Measurements from ENCODE around the gene PRPF40B. TPM values are rescaled to one million over a fixed set of nuclear protein-coding genes. Genes with fewer than 3 reads are reported as not detected.

Gene PRPF40B
- polyA plus RNA-seq, 4 donors = 18.8 to 36.0 (median 29.8) TPM

DNA sequence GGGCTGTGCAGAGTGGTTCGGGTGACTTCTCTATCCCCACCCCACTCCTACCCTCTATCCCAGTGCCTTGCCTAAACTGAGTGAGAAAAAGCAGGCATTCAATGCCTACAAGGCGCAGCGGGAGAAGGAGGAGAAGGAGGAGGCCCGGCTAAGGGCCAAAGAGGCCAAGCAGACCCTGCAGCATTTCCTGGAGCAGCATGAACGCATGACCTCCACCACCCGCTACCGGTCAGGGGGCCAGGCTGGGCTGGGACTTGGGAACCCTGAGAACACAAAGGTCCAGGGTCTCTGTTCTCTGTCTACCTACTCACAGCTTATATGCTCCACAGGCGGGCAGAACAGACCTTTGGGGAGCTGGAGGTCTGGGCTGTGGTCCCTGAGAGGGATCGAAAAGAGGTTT, 11.7 kb downstream of the PRPF40B start:
- DNase-seq (ENCODE audit: low read depth in 4 of 4, low spot score in 2 of 4) = no peak

DNA sequence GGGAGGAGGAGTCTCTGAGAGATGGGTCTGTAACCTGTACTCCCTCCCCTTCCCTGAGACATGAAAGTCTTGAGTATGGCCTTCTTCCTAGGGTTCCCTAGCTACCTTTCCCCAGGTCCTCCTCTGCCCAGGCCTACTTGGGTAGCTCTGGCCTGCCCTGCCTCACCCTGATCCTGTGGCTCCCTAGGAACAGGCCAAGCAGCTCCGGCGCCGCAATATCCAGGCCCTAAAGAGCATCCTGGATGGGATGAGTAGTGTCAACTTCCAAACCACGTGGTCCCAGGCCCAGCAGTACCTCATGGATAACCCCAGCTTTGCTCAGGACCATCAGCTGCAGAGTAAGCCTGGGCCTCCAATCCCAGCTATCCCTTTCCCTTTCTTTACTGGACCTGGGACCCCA, 12.3 kb downstream of the PRPF40B start:
- no peak for DNase-seq (ENCODE audit: low read depth in 4 of 4, low spot score in 2 of 4)

DNA sequence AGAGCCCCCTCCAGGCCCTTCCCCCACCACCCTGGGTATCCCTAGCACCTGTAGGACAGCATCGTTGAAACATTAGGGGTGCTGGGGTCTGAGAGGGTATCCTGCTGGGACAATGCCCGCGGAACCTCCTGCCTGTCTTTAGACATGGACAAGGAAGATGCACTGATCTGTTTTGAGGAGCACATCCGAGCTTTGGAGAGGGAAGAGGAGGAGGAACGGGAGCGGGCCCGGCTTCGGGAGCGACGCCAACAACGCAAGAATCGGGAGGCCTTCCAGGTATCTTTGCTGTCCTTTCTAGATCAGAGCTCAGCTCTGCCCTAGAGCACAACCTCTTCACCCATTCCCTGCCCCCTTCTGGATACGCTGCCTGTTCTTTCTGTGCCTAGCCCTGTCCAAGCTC, 13.2 kb downstream of the PRPF40B start:
- no peak for DNase-seq (ENCODE audit: low read depth in 4 of 4, low spot score in 2 of 4)

DNA sequence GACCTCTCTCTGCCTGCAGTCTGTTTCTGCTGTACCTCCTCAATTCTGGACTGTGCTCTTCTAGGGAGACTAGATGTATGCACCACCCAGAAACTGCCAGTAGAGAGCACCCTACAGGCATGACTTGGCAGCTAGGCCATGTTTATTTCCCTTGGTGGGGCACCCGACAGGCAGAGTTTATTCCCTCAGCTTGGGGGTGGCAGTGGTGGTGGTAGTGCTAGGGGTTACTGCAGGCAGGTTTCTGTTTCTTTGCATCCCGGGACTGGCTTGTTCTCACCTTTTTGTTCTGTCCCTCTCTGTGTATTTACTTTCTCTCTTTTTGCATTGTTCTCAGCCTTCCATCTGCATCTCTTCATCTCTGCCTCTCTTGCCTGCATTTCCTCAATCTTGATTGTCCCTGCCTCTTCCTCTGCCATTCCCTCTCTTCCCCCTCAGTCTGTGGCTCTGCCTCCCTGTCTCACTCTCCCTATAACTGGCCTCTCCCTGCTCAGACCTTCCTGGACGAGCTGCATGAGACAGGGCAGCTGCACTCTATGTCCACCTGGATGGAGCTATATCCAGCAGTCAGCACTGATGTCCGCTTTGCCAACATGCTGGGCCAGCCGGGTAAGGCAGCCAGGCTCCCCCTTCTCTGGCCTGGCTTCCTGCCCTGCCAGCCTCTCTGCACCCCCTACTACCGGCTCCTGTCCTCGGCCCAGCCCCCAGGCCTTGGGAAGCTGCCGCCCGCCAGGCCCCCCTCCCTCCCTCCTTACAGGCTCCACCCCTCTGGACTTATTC, 13.8 kb downstream of the PRPF40B start:
- DNase-seq (ENCODE audit: low read depth in 4 of 4, low spot score in 2 of 4) = peak in 2 of 4 donors; percentile 53 to 62

DNA sequence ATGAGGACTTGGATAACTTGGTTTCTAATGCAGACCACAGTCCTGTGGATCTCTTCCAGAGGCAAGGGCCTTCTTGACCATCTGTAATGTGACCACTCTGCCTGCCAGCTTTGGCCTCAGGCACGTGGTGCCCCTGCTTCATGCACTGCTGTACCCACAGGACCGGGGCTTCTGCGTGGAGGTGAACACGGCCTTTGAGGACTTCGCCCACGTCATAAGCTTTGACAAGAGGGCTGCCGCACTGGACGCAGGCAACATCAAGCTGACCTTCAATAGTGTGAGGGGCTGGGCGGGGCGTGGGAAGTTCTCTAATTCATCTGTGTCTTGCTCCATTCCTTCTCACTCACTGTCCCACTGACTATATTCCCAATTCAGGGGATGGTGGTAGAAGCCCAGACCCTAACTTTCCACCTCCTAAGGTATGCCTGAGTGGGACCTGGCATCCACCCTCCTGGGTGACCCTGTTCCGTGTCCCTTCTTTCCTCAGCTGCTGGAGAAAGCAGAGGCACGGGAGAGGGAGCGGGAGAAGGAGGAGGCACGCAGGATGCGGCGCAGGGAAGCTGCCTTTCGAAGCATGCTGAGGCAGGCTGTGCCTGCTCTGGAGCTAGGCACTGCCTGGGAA, 18.5 kb downstream of the PRPF40B start:
- DNase-seq (ENCODE audit: low read depth in 4 of 4, low spot score in 2 of 4) = no peak

DNA sequence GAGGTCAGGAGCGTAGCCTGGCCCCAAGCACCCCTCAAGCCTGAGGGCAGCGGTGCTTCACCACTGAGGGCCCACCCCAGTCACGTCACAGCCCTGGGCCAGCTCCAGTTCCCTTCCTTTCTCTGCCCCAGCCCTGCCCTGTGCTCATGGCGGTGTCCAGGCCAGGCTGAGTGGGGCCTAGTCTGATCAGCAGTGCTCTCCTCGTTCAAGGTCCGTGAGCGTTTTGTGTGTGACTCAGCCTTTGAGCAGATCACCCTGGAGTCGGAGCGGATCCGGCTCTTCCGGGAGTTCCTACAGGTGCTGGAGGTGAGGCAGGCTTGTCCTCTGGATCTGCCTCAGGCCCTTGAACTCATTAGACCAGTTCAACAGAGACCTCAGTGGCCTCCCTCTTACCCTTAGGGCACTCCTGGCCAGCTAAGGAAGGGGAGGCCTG, 19.0 kb downstream of the PRPF40B start:
- no peak for DNase-seq (ENCODE audit: low read depth in 4 of 4, low spot score in 2 of 4)

DNA sequence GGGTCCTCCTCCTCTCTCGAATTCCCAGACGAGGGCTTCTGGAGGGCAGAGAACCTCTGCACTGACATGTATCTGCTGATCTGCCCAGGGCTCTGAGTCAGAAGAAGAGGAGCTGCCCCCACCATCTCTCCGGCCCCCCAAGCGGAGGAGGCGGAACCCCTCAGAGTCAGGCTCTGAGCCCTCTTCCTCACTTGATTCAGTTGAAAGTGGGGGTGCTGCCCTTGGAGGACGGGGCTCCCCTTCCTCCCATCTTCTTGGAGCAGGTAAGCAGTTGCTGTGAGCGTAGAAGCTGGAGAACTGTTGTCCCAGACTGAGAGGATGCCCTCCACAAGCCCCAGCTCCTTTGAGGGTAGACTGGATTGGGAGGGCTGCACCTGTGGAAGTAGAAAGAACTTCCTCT, 19.8 kb downstream of the PRPF40B start:
- DNase-seq (ENCODE audit: low read depth in 4 of 4, low spot score in 2 of 4) = no peak

DNA sequence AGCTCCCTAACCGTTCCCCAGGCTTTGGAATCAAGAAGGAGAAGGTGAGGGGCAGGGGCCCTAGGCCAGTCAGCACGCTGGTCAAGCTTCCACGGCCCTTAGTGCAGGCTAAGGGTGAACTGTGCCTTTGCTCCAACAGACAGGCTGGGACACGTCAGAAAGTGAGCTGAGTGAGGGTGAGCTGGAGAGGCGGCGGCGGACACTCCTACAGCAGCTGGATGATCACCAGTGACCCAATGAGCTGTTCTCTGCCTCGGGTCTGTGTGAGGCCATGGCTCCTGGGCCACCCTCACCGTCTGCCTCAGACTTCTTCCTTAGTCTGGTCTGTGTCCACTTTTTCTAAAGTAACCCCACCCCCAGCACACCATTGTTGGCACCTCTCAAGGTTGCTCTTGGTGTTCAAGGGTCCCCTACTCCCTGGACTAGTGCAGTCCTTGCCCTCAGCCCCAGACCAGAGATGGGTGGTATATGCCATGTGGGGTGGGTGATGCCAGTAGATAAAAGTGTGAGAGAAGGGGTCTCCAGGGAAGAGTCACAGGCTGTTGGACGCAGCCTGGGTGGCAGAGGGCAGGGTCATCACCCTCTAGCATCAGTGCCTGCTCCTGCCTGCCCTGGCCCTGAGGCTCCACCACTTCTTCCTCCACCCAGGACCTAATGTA, 20.7 kb downstream of the PRPF40B start:
- DNase-seq (ENCODE audit: low read depth in 4 of 4, low spot score in 2 of 4) = no peak

DNA sequence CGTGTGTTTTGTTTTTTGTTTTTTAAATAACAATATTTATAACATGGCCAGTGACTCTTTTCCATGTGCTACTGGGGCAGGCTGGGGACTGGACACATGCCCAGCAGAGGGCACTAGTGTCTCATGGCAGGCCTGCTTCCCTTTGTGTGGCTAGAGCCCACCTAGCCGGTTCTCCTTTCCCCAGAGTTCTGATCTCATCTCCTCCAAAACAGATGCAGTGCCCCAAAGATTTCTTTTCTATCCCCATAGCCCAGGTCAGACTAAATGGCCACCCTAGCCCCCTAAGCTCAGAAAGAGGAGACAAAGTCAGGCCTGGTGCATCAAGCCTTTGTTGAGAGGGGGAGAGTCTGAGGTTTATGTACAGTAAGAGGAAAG, 21.2 kb downstream of the PRPF40B start:
- DNase-seq (ENCODE audit: low read depth in 4 of 4, low spot score in 2 of 4) = peak in 2 of 4 donors; percentile 63 to 73

DNA sequence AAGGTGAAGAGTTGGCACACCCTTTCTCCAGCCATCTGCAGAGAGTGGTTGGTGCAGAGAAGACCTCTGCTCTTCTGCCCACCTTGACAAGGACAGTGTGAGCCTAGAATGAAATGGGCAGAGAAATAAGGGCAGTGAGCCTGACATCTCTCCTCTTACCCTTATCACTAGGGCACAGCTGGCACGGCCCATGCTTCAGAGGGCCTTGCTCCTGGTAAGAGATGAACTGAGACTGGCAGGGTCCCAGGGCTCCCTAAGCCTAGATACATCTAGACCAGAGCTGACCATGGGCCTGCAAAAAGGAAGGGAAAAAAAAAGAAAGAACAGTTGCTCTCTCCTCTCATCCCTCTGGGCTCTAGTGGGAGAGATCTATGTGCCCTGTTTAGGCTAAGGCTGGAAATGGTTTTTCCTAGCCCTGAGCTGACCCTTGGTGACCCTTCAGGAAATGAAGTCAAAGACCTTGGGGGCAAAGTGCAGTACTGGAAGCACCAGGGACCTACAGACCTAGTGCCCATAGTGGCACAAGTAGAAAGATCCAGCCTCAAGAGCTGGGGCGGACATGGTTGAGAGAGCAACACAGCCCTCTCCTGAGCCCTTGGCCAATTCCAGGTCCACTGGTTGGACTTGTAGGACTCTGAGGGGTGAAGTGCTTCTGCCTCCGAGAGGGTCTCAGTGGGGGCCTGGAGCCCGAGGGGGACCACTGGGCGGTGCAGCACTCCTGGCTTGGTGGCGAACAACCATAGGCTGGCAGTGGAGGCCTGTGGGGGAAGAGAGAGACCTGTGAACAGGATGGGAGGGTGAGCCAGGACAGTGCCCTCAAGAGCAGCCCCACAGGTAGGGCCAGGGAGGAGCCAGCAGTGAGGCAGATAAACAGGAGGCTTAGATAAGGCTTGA, 22.0 kb downstream of the PRPF40B start:
- DNase-seq (ENCODE audit: low read depth in 4 of 4, low spot score in 2 of 4) = no peak

DNA sequence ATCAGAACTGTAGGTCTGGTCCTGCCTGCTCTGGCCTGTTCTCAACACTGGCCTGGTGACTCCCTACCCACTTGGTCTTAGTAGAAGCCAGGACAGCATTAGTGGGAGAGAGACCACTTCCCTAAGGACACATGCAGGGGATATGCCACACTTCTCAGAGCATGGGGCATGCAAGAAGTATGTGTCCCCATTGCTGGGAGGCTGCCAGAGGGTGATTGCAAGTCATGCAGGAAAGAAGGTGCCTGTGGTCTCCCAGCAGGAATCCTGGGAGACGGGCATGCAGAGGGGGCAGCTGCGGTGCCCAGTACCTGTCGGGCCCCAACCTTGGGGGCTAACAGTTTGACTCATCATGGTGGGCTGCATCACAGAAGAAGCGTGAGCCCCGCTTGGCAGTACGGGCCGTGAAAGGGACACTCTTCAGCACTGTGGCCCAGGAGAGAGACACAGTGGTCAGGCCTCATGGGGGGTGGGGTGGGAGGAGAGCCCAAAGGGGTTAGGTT, 23.0 kb downstream of the PRPF40B start:
- no peak for DNase-seq (ENCODE audit: low read depth in 4 of 4, low spot score in 2 of 4)

DNA sequence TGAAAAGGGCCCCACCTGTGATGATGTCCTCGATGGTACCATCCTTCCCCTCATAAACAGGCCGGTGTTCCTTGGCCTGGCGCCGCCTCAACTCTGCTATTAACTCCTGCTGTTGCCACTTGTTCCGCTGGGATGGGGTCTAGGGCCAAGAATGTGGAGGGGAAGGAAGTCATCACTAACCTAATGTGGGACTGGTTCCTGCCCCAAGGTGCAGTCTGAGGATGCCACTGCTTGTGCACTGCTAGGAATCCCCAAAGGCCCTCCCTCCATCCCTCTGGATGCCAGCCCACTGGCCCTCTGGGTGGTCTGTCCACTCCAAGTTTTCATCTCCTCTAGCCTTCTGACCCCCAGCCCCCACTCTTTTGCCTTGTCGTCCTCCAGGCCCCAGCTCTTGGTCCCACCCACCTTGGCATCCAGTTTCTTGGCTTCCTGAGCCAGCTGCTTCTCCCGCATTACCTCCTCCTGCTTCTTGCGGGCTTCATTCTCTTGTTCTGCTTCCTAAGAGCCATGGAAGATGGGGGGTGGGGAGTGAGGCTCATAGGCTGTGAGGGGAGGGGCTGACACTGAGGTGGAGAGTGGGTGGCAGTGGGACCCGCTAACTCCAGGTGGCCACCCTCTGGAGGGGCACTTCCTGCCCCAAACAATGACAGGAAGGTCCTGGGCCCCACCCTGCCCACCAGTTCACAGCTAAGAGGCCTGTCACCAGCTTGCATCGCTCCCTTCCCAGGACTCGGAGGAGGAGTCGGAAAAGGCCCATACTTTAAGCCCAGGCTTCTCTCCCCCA, 23.7 kb downstream of the PRPF40B start:
- DNase-seq (ENCODE audit: low read depth in 4 of 4, low spot score in 2 of 4) = no peak

DNA sequence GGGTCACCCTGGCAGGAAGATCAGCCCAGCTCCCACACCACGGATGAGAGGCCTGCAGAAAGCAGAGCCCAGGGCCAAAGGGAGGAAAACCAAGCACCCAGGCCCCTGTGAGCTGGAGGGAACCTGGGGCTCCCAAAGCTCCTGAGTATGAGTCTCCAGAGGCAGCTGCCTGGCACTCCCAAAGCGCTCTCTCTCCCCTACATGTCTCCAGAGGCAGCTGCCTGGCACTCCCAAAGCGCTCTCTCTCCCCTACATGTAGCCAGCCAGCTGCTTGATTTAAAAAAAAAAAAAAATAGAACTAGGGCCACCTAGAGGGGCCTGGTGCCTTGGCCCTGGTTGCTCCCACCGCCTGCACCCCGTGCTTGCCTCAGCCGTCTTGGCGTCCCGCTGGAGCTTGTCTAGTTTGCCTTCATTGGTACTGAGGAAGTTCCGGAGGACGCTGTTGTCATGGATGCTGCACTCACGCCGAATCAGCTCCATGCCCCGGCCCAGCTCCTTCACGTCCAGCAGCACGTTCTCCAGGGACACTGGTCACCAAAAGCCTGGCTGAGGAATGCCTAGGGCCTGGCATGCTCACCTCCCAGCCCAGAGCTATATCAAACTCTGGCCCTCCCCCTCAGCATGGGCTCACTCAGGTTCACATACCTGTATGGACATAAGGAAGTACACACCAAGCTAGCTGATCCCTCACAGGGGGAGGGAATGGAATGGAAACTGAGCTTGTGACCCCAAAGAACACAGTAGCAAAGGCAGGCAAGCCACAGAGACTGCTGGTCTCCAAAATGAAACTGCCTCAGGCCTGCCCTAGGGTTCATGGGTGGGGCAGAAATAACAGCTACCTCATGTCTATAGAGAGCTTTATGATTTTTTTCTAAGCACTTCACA, 24.7 kb downstream of the PRPF40B start:
- DNase-seq (ENCODE audit: low read depth in 4 of 4, low spot score in 2 of 4) = no peak

DNA sequence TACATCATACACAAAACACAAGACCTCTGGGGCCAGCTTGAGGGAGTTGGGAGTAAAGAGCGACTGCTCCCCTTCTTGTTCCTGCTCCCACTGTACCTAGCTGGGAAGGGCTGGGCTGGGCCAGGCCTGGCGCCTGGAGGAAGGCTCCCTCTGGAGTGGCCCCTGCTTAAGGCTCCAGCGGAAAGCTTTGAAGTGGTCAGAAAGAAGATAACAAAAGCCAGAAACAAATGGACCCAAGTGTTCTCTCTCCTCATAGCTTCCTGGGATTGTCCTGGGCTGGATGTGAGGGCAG, 25.3 kb downstream of the PRPF40B start:
- no peak for DNase-seq (ENCODE audit: low read depth in 4 of 4, low spot score in 2 of 4)

DNA sequence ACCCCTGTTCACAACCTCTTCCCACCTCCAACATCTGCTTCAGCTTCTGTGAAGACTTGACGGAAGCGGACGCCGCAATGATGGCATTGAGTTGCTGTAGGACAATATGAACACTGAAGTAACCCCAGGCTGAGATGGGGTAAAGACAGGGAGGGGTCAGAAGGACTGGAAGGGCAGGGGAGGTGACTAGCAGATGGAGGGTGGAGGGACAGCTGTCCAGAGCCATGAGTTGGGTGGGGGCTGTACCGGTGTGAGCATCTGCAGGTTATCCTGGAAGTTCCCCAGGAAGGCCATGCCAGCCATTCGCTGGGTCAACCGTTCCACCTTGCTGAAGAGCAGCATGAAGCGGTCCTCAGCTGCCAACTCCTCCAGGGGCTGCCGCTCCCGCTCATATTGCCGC, 26.1 kb downstream of the PRPF40B start:
- no peak for DNase-seq (ENCODE audit: low read depth in 4 of 4, low spot score in 2 of 4)

DNA sequence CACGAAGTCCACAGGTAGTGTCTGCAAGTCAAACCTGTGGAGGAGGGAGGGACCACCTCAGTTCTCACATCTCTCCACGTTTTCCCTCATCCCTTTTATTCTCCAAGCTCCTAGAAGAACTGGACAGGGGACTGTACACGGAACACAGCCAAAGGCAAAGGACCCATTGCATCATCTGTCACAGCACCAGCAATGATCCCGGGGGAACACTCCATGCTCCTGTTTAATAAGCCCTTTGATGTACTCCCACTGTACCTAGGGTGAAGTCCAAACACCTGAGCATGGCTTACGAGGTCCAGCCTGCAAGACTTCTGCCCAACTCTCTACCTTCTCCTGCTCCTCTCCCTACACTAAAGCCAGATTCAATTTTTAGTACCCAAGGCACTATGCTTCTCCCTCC, 26.5 kb downstream of the PRPF40B start:
- DNase-seq (ENCODE audit: low read depth in 4 of 4, low spot score in 2 of 4) = no peak

DNA sequence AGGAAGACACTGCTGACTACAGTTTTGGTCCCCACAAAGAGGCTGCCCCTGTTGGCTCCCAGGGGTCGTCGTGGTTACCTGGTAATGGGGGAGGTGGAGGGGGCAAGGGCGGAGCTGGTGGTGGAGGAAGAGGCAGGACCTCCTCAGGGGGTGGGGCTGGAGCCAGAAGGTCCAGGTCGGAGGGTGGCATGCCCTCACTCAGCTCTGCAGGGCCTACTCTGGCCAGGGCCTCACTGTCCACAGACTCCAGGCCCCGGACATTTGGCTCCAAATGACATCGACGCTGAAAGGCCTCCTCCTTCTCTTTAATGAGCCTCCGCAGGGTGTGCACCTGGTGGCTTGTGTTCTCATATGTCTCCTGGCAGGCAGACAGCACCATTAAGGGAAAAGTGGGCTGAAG, 28.5 kb downstream of the PRPF40B start:
- no peak for DNase-seq (ENCODE audit: low read depth in 4 of 4, low spot score in 2 of 4)

DNA sequence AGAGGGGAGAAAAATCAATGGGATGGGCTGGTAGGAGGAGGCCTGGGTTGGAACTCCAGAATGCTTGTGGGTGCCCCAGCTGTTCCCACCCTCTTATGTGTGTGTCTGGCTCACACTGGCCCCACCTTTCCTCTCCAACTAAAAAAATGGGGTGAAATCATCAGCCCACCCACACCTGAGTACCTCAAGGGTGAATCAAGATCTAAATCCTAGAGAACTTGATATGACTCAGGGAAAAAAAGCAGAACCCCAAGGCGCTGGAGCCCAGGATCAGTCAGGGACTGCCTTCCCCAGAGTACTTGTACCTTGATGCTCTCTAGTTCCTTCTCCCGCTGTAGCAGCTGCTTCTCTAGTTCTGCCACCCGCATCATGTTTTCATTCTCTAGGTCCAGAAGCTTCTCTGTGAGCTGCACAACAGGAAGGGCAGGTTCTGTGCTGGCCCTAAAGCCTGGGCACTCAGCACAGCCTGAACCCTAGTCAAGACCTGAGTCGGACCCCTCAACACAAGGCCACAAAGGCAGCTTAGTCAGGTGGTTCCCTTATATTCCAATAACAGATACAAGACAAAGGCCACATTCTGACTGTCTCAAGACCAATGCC, 29.7 kb downstream of the PRPF40B start:
- no peak for DNase-seq (ENCODE audit: low read depth in 4 of 4, low spot score in 2 of 4)

DNA sequence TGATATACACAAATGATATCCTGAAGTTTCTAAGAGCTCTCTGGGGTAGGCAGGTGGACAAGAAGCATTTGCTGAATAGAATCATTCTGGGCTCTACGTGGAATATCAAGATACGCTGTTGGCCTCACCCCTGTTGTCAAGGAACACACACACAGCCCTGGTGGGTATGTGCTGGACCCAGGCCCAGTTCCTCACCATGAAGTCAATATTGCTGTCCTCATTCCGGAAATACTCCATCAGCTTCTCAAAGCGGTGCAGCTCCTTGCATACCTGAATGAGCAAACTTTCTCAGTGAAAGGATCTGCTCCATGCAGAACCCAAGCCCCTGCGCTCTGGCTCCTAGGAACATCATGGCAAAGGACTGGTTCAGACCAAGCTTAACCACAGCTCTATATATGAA, 31.4 kb downstream of the PRPF40B start:
- DNase-seq (ENCODE audit: low read depth in 4 of 4, low spot score in 2 of 4) = no peak
